SJSA1 (cell line): ENCODE data around the gene SDK1. TPM values are rescaled to one million over a fixed set of nuclear protein-coding genes. Genes with fewer than 3 reads are reported as not detected.
"Not testable (repeated sequence)": the region's sequence is repeated elsewhere in the genome, so short reads cannot be mapped to it uniquely, and the experiment has no call there.

ENCODE experiments used
- DNase-seq, 2 experiments: peaks; one replicate each; pipeline ENCODE4 v3.0.0-alpha.2; 2015 to 2020; ENCODE audit warnings: low spot score in 2 of 2, low read depth in 1 of 2
- H3K27ac ChIP-seq: fragments of 250-450 bp; sonication (Bioruptor Pico); 2 replicates; pipeline ENCODE4 v1.5.1; 2020; ENCODE audit warnings: mild to moderate bottlenecking, moderate library complexity
- H3K27me3 ChIP-seq: fragments of 250-450 bp; sonication (Bioruptor Pico); replicated peaks from 2 replicates; pipeline ENCODE4 v1.5.1; 2020; ENCODE audit warnings: mild to moderate bottlenecking, moderate library complexity
- H3K36me3 ChIP-seq: fragments of 250-450 bp; sonication (Bioruptor Pico); 2 replicates; pipeline ENCODE4 v1.5.1; 2020; ENCODE audit warnings: mild to moderate bottlenecking
- H3K4me1 ChIP-seq: fragments of 250-450 bp; sonication (Bioruptor Pico); replicated peaks from 2 replicates; pipeline ENCODE4 v1.6.1; 2021; ENCODE audit warnings: mild to moderate bottlenecking
- H3K4me3 ChIP-seq: fragments of 250-450 bp; sonication (Bioruptor Pico); 2 replicates; pipeline ENCODE4 v1.5.1; 2020; ENCODE audit warnings: mild to moderate bottlenecking
- H3K9me3 ChIP-seq: fragments of 250-450 bp; sonication (Bioruptor Pico); replicated peaks from 2 replicates; pipeline ENCODE4 v1.5.1; 2020; ENCODE audit warnings: mild to moderate bottlenecking
- total RNA-seq: library from RNA; depleted of rRNA; stranded (reverse); fragments of >200 nt; shearing (Covaris generic); gene quantifications from 2 replicates; pipeline ENCODE4 v1.2.3, GENCODE V29; 2014

Gene SDK1
- total RNA-seq, 1 experiment from 2014 or later: 8.7 TPM

- H3K27me3 ChIP-seq: no peaks in the 10 kb centered on the region
- DNase-seq: no peak
- no peak overlapping the region for H3K27ac ChIP-seq
- H3K9me3 ChIP-seq: no peaks in the 10 kb centered on the region
- H3K4me1 ChIP-seq: peaks cover 7% of the 10 kb centered on the region; the same call in 1 of the 2 replicates
- no peak overlapping the region for H3K4me3 ChIP-seq
- no peaks in the 10 kb centered on the region; the same call in 1 of the 2 replicates for H3K36me3 ChIP-seq
Observed at GRCh38 chr7:3564231-3564630, 263.2 kb downstream of the SDK1 start.

GRCh38 chr7:3568516-3568915 lies 267.5 kb downstream of the SDK1 start:
- no peaks in the 10 kb centered on the region for H3K4me1 ChIP-seq
- H3K36me3 ChIP-seq: no peaks in the 10 kb centered on the region
- no peak for DNase-seq
- no peak overlapping the region for H3K27ac ChIP-seq
- H3K9me3 ChIP-seq: no peaks in the 10 kb centered on the region
- H3K4me3 ChIP-seq: no peak overlapping the region
- no peaks in the 10 kb centered on the region for H3K27me3 ChIP-seq

GRCh38 chr7:3569643-3570042 lies 268.6 kb downstream of the SDK1 start:
- no peak for DNase-seq

GRCh38 chr7:3573151-3573550 lies 272.1 kb downstream of the SDK1 start:
- Histone ChIP-seq H3K4me3 (no peak overlapping the region), H3K36me3 (peaks cover 3% of the 10 kb centered on the region; the same call in 1 of the 2 replicates), H3K4me1 (no peaks in the 10 kb centered on the region), H3K27ac (no peak overlapping the region), H3K27me3 (no peaks in the 10 kb centered on the region), H3K9me3 (peaks cover 4% of the 10 kb centered on the region; the same call in 1 of the 2 replicates)
- no peak for DNase-seq

More at GRCh38 chr7:3569643-3570042, 268.6 kb downstream of the SDK1 start:
- no peak overlapping the region for H3K27ac ChIP-seq
- H3K36me3 ChIP-seq: no peaks in the 10 kb centered on the region
- no peaks in the 10 kb centered on the region for H3K4me1 ChIP-seq
- no peaks in the 10 kb centered on the region for H3K9me3 ChIP-seq
- no peak overlapping the region for H3K4me3 ChIP-seq
- no peaks in the 10 kb centered on the region for H3K27me3 ChIP-seq

- Histone ChIP-seq H3K27ac (no peak overlapping the region), H3K36me3 (peaks cover 8% of the 10 kb centered on the region), H3K27me3 (no peaks in the 10 kb centered on the region), H3K4me1 (no peaks in the 10 kb centered on the region), H3K9me3 (peaks cover 8% of the 10 kb centered on the region; the same call in 1 of the 2 replicates), H3K4me3 (no peak overlapping the region)
- no peak for DNase-seq
Observed at GRCh38 chr7:3574386-3574785, 273.3 kb downstream of the SDK1 start.

GRCh38 chr7:3575753-3576531 lies 274.9 kb downstream of the SDK1 start:
- H3K4me1 ChIP-seq: no peaks in the 10 kb centered on the region
- H3K36me3 ChIP-seq: peaks cover 17% of the 10 kb centered on the region
- DNase-seq: no peak
- H3K27me3 ChIP-seq: no peaks in the 10 kb centered on the region
- peaks cover 10% of the 10 kb centered on the region; the same call in 1 of the 2 replicates for H3K9me3 ChIP-seq
- no peak overlapping the region for H3K4me3 ChIP-seq
- no peak overlapping the region for H3K27ac ChIP-seq

GRCh38 chr7:3578399-3578798 lies 277.3 kb downstream of the SDK1 start:
- H3K4me3 ChIP-seq: no peak overlapping the region
- H3K36me3 ChIP-seq: peaks cover 17% of the 10 kb centered on the region
- peaks cover 10% of the 10 kb centered on the region; the same call in 1 of the 2 replicates for H3K9me3 ChIP-seq
- no peak for DNase-seq
- no peaks in the 10 kb centered on the region for H3K27me3 ChIP-seq
- H3K27ac ChIP-seq: no peak overlapping the region
- no peaks in the 10 kb centered on the region for H3K4me1 ChIP-seq

- H3K27ac ChIP-seq: no peak overlapping the region
- DNase-seq: no peak
- peaks cover 17% of the 10 kb centered on the region for H3K36me3 ChIP-seq
Observed at GRCh38 chr7:3579638-3580219, 278.7 kb downstream of the SDK1 start.

GRCh38 chr7:3582145-3582544 lies 281.1 kb downstream of the SDK1 start:
- not testable (repeated sequence) for H3K9me3 ChIP-seq, DNase-seq, H3K27me3 ChIP-seq, H3K4me1 ChIP-seq, H3K27ac ChIP-seq, H3K4me3 ChIP-seq
- peaks cover 14% of the 10 kb centered on the region for H3K36me3 ChIP-seq

More at GRCh38 chr7:3579638-3580219, 278.7 kb downstream of the SDK1 start:
- Histone ChIP-seq H3K4me1 (no peaks in the 10 kb centered on the region), H3K4me3 (no peak overlapping the region), H3K9me3 (peaks cover 10% of the 10 kb centered on the region; the same call in 1 of the 2 replicates), H3K27me3 (no peaks in the 10 kb centered on the region)

- DNase-seq: no peak
- no peaks in the 10 kb centered on the region for H3K36me3 ChIP-seq
- no peaks in the 10 kb centered on the region for H3K27me3 ChIP-seq
- H3K4me3 ChIP-seq: no peak overlapping the region
- no peak overlapping the region for H3K27ac ChIP-seq
- H3K4me1 ChIP-seq: no peaks in the 10 kb centered on the region
- no peaks in the 10 kb centered on the region for H3K9me3 ChIP-seq
Observed at GRCh38 chr7:3585826-3586225, 284.8 kb downstream of the SDK1 start.

- H3K27me3 ChIP-seq: no peaks in the 10 kb centered on the region
- no peak for DNase-seq
- H3K36me3 ChIP-seq: no peaks in the 10 kb centered on the region
- H3K4me1 ChIP-seq: peaks cover 9% of the 10 kb centered on the region
- no peak overlapping the region for H3K4me3 ChIP-seq
- H3K9me3 ChIP-seq: no peaks in the 10 kb centered on the region
- H3K27ac ChIP-seq: no peak overlapping the region
Observed at GRCh38 chr7:3588341-3588740, 287.3 kb downstream of the SDK1 start.

- H3K4me3 ChIP-seq: no peak overlapping the region
- no peaks in the 10 kb centered on the region for H3K36me3 ChIP-seq
- H3K4me1 ChIP-seq: peaks cover 9% of the 10 kb centered on the region
- no peaks in the 10 kb centered on the region for H3K27me3 ChIP-seq
- no peak overlapping the region for H3K27ac ChIP-seq
- no peak for DNase-seq
- no peaks in the 10 kb centered on the region for H3K9me3 ChIP-seq
Observed at GRCh38 chr7:3589752-3590151, 288.7 kb downstream of the SDK1 start.

- DNase-seq: no peak
- no peak overlapping the region for H3K4me3 ChIP-seq
- H3K4me1 ChIP-seq: peaks cover 9% of the 10 kb centered on the region
Observed at GRCh38 chr7:3591219-3591618, 290.2 kb downstream of the SDK1 start.

GRCh38 chr7:3591944-3592343 lies 290.9 kb downstream of the SDK1 start:
- H3K27ac ChIP-seq: no peak overlapping the region
- DNase-seq: no peak
- no peaks in the 10 kb centered on the region for H3K9me3 ChIP-seq
- H3K4me3 ChIP-seq: no peak overlapping the region
- H3K36me3 ChIP-seq: no peaks in the 10 kb centered on the region
- H3K4me1 ChIP-seq: peaks cover 9% of the 10 kb centered on the region
- H3K27me3 ChIP-seq: no peaks in the 10 kb centered on the region

More at GRCh38 chr7:3591219-3591618, 290.2 kb downstream of the SDK1 start:
- H3K9me3 ChIP-seq: no peaks in the 10 kb centered on the region
- H3K27ac ChIP-seq: no peak overlapping the region
- H3K36me3 ChIP-seq: no peaks in the 10 kb centered on the region
- H3K27me3 ChIP-seq: no peaks in the 10 kb centered on the region
